BJ (cell line): Measurements from ENCODE around the gene FAIM. TPM values are rescaled to one million over a fixed set of nuclear protein-coding genes. Genes with fewer than 3 reads are reported as not detected.

Experiments used
- CTCF ChIA-PET: fragments of 350-600 bp; formaldehyde crosslinking; extraction: SDS; loops from one replicate; lab custom pipeline; 2021; ENCODE audit warnings: antibody characterized with exemption, inconsistent platforms; lab: Yijun Ruan, JAX
- POLR2A ChIA-PET: fragments of 300-600 bp; sonication (Branson Sonifier 250); formaldehyde crosslinking; extraction: SDS; loops from one replicate; lab custom pipeline; 2021; ENCODE audit warnings: antibody characterized with exemption; lab: Charles Lee
- DNase-seq: peaks from one replicate; pipeline ENCODE4 v3.0.0-alpha.2; 2011; ENCODE audit warnings: low read depth
- H3K27me3 ChIP-seq: 2 replicates; pipeline ENCODE4 v1.6.0; 2011; ENCODE audit warnings: low read length; ENCODE audit not compliant: control insufficient read depth, insufficient read depth
- H3K36me3 ChIP-seq: 2 replicates; pipeline ENCODE4 v1.5.1; 2011; ENCODE audit warnings: low read length; ENCODE audit not compliant: control insufficient read depth, insufficient read depth
- H3K4me3 ChIP-seq: 2 replicates; pipeline ENCODE4 v1.5.1; 2011; ENCODE audit warnings: low read depth, mild to moderate bottlenecking, control low read depth, low read length
- CTCF ChIP-seq: IDR thresholded peaks from 2 replicates; pipeline ENCODE4 v1.5.1; 2011; ENCODE audit warnings: low read depth, mild to moderate bottlenecking, control low read depth, inconsistent platforms, low read length, moderate library complexity; ENCODE audit not compliant: insufficient read depth
- polyA plus RNA-seq: library from polyadenylated mRNA; depleted of rRNA; stranded (reverse); fragments of >200 nt; gene quantifications from 2 replicates; pipeline ENCODE4 v1.2.3, GENCODE V29; 2011

The FAIM gene
- polyA plus RNA-seq, 1 experiment, result 2.4 TPM

GRCh38 chr3:138629526-138629925 lies 21.0 kb downstream of the FAIM start:
- no peak for DNase-seq
- Histone ChIP-seq H3K4me3 (no peak overlapping the region), H3K36me3 (peaks cover 1% of the 10 kb centered on the region; the same call in 1 of the 2 replicates), H3K27me3 (no peaks in the 10 kb centered on the region)
- ChIA-PET POLR2A (no interaction called here), CTCF (no interaction called here)
- no peak for TF ChIP-seq CTCF

GRCh38 chr3:138638641-138639040 lies 30.1 kb downstream of the FAIM start:
- ChIA-PET POLR2A (no interaction called here), CTCF (interaction anchor here (0.7 kb wide), 1 partner anchor 49 kb away, joined by 3 read pairs; no protein-coding TSS in a partner anchor)
- no peak for TF ChIP-seq CTCF
- Histone ChIP-seq H3K27me3 (no peaks in the 10 kb centered on the region), H3K36me3 (no peaks in the 10 kb centered on the region), H3K4me3 (no peak overlapping the region)
- no peak for DNase-seq

- no peak overlapping the region for H3K4me3 ChIP-seq
- no peaks in the 10 kb centered on the region for H3K27me3 ChIP-seq
- no peak for DNase-seq
- ChIA-PET POLR2A (no interaction called here), CTCF (no interaction called here)
- TF ChIP-seq CTCF, result no peak
- no peaks in the 10 kb centered on the region for H3K36me3 ChIP-seq
Observed at GRCh38 chr3:138640537-138640936, 32.0 kb downstream of the FAIM start.

GRCh38 chr3:138642226-138642926 lies 33.8 kb downstream of the FAIM start:
- H3K4me3 ChIP-seq, result no peak overlapping the region
- H3K27me3 ChIP-seq, result no peaks in the 10 kb centered on the region
- no peak for TF ChIP-seq CTCF
- ChIA-PET CTCF (no interaction called here), POLR2A (no interaction called here)
- no peaks in the 10 kb centered on the region for H3K36me3 ChIP-seq
- DNase-seq, result no peak

- CTCF ChIA-PET, result no interaction called here
Observed at GRCh38 chr3:138642927-138643253, 34.3 kb downstream of the FAIM start.

More at GRCh38 chr3:138642927-138643253, 34.3 kb downstream of the FAIM start:
- no peaks in the 10 kb centered on the region for H3K27me3 ChIP-seq
- no peak overlapping the region for H3K4me3 ChIP-seq
- TF ChIP-seq CTCF, result no peak
- no peaks in the 10 kb centered on the region for H3K36me3 ChIP-seq
- POLR2A ChIA-PET, result no interaction called here
- no peak for DNase-seq
